Liver (tissue), 3 donors: ENCODE data around the gene RPL38.

Experiments
- TAF1 ChIP-seq: conservative IDR thresholded peaks from 2 replicates; pipeline ENCODE4 v1.6.1; 2016; ENCODE audit warnings: antibody characterized with exemption, mild to moderate bottlenecking
- TF ChIP-seq, protein P1 (sequence below): fragments of 150-350 bp; IDR thresholded peaks from 2 replicates; pipeline ENCODE4 v1.5.1; 2017; ENCODE audit warnings: improper control_type of control experiment, low read depth, low read length; ENCODE audit not compliant: missing input control
- TF ChIP-seq, protein P2 (sequence below): IDR thresholded peaks from 2 replicates; pipeline ENCODE4 v1.6.1; 2016; ENCODE audit warnings: antibody characterized with exemption
- donor health status: healthy.
- donor health status: healthy.

GRCh38 chr17:74226252-74226651 is 22.8 kb downstream of the RPL38 start:
- TF ChIP-seq, protein P1, sequence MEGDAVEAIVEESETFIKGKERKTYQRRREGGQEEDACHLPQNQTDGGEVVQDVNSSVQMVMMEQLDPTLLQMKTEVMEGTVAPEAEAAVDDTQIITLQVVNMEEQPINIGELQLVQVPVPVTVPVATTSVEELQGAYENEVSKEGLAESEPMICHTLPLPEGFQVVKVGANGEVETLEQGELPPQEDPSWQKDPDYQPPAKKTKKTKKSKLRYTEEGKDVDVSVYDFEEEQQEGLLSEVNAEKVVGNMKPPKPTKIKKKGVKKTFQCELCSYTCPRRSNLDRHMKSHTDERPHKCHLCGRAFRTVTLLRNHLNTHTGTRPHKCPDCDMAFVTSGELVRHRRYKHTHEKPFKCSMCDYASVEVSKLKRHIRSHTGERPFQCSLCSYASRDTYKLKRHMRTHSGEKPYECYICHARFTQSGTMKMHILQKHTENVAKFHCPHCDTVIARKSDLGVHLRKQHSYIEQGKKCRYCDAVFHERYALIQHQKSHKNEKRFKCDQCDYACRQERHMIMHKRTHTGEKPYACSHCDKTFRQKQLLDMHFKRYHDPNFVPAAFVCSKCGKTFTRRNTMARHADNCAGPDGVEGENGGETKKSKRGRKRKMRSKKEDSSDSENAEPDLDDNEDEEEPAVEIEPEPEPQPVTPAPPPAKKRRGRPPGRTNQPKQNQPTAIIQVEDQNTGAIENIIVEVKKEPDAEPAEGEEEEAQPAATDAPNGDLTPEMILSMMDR = no peak
- TF ChIP-seq, protein P2, sequence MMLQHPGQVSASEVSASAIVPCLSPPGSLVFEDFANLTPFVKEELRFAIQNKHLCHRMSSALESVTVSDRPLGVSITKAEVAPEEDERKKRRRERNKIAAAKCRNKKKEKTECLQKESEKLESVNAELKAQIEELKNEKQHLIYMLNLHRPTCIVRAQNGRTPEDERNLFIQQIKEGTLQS = no peak
- no peak for TF ChIP-seq TAF1
